AG04450 (cell line): ENCODE results near the gene ZFP28. TPM values are rescaled to one million over a fixed set of nuclear protein-coding genes. Genes with fewer than 3 reads are reported as not detected.

ENCODE experiments used
- CTCF ChIA-PET: fragments of 300-600, 350-600 bp; formaldehyde crosslinking; extraction: SDS; loops from one replicate; lab custom pipeline; 2022; ENCODE audit warnings: antibody characterized with exemption, inconsistent platforms; lab: Charles Lee
- POLR2A ChIA-PET: fragments of 350-600 bp; formaldehyde crosslinking; extraction: SDS; loops from one replicate; lab custom pipeline; 2021; ENCODE audit warnings: antibody characterized with exemption, inconsistent platforms; lab: Yijun Ruan, JAX
- DNase-seq: peaks from one replicate; pipeline ENCODE4 v3.0.0-alpha.2; 2011; ENCODE audit warnings: low read depth, low spot score
- H3K27ac ChIP-seq: one replicate; pipeline ENCODE4 v1.5.1; 2012; ENCODE audit warnings: low read depth, low read length, control low read depth
- H3K27me3 ChIP-seq: one replicate; pipeline ENCODE4 v1.6.0; 2012; ENCODE audit warnings: low read length; ENCODE audit not compliant: control insufficient read depth, insufficient read depth
- H3K4me3 ChIP-seq: 2 replicates; pipeline ENCODE4 v1.5.1; 2011; ENCODE audit warnings: mild to moderate bottlenecking, low read depth, low read length, control low read depth
- H3K9me3 ChIP-seq: 2 replicates; pipeline ENCODE4 v1.5.1; 2012; ENCODE audit warnings: low read length; ENCODE audit not compliant: control insufficient read depth, insufficient read depth
- CTCF ChIP-seq: IDR thresholded peaks from 2 replicates; pipeline ENCODE4 v1.5.1; 2011; ENCODE audit warnings: low read depth, low read length, control low read depth, inconsistent platforms
- polyA plus RNA-seq: library from polyadenylated mRNA; depleted of rRNA; stranded (reverse); fragments of >200 nt; gene quantifications from 2 replicates; pipeline ENCODE4 v1.2.3, GENCODE V29; 2011

Gene ZFP28
- polyA plus RNA-seq, 1 experiment, result 6.5 TPM

GRCh38 chr19:56547535-56547934 is 8.8 kb downstream of the ZFP28 start:
- H3K4me3 ChIP-seq, result no peak overlapping the region
- no peaks in the 10 kb centered on the region for H3K27me3 ChIP-seq
- H3K9me3 ChIP-seq, result peaks cover 41% of the 10 kb centered on the region
- 0 out of 2 replicates have a peak, but pooled peaks have one; percentile 10 for TF ChIP-seq CTCF
- CTCF ChIA-PET, result no interaction called here
- POLR2A ChIA-PET, result no interaction called here
- H3K27ac ChIP-seq, result no peak overlapping the region
- no peak for DNase-seq

- ChIA-PET CTCF (no interaction called here), POLR2A (no interaction called here)
- H3K27ac ChIP-seq, result no peak overlapping the region
- no peak for TF ChIP-seq CTCF
- peaks cover 36% of the 10 kb centered on the region for H3K9me3 ChIP-seq
- DNase-seq, result no peak
- H3K27me3 ChIP-seq, result no peaks in the 10 kb centered on the region
- no peak overlapping the region for H3K4me3 ChIP-seq
These were observed 15.6 kb downstream of the ZFP28 start for GRCh38 chr19:56554272-56554869.

- ChIA-PET POLR2A (no interaction called here), CTCF (no interaction called here)
- no peak for DNase-seq
- Histone ChIP-seq H3K4me3 (no peak overlapping the region), H3K27ac (no peak overlapping the region), H3K9me3 (peaks cover 41% of the 10 kb centered on the region), H3K27me3 (no peaks in the 10 kb centered on the region)
- TF ChIP-seq CTCF, result no peak
These were observed 24.0 kb downstream of the ZFP28 start for GRCh38 chr19:56562766-56563165.

GRCh38 chr19:56566904-56567273 is 28.1 kb downstream of the ZFP28 start:
- H3K27ac ChIP-seq, result peak overlapping the region; percentile 2
- CTCF ChIA-PET, result no interaction called here

More at GRCh38 chr19:56566904-56567273, 28.1 kb downstream of the ZFP28 start:
- H3K27me3 ChIP-seq, result no peaks in the 10 kb centered on the region
- peaks cover 56% of the 10 kb centered on the region for H3K9me3 ChIP-seq
- no peak for DNase-seq
- no peak for TF ChIP-seq CTCF
- POLR2A ChIA-PET, result no interaction called here
- peak overlapping the region; percentile 98 for H3K4me3 ChIP-seq
